GM19397 (cell line): ENCODE results near the gene TTC38.

Source experiments
- ATAC-seq: cut with Tn5 transposase; IDR thresholded peaks from one replicate; pipeline ENCODE4 v1.9.1; 2021; ENCODE audit warnings: mild to moderate bottlenecking, moderate library complexity; ENCODE audit not compliant: unreplicated experiment

TTC38 gene

DNA sequence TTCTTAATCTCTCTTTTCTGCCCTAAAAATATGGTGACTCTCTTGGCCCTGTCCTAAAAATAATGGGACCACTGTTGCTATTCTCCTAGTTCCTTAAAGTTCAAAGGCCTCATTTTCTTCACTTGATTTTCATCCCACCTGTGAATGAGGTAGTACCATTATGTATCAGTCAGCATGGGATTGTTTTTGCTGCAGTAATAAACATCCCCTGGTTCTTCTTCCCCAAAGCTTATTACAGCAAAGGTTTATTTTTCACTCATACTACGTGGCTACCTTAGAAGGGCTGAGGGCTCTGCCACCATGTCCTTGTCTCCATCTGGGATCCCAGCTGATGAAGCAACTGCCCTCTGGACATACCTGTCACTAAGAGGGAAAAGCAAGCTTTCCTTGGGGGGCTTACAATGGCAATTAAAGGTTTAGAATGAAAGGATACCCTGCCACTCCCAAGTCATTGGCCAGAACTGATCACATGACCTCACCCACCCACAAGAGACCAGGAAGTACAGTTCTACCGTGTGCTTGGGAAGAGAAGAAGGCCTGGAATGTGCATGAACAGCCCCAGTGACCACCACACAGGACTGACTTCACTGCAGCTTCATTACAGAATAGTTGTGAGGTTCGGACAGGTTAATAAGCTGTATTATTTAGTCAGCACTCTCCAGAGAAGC, 7.8 kb downstream of the TTC38 start:
- no peak for ATAC-seq

DNA sequence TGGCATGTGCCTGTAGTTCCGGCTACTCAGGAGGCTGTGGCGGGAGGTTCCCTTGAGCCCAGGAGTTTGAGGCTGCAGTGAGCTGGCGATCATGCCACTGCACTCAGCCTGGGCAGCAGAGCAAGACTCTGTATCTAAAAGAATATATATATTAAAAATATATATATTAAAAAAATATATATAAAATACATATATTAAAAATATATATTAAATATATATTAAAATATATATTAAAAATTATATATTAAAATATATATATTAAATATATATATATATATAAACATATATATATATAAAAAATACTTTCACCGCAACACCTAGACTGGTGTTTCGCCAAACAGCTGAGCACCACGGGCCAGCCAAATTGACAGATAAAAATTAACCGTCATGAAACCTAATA, 8.8 kb downstream of the TTC38 start:
- ATAC-seq = no peak

DNA sequence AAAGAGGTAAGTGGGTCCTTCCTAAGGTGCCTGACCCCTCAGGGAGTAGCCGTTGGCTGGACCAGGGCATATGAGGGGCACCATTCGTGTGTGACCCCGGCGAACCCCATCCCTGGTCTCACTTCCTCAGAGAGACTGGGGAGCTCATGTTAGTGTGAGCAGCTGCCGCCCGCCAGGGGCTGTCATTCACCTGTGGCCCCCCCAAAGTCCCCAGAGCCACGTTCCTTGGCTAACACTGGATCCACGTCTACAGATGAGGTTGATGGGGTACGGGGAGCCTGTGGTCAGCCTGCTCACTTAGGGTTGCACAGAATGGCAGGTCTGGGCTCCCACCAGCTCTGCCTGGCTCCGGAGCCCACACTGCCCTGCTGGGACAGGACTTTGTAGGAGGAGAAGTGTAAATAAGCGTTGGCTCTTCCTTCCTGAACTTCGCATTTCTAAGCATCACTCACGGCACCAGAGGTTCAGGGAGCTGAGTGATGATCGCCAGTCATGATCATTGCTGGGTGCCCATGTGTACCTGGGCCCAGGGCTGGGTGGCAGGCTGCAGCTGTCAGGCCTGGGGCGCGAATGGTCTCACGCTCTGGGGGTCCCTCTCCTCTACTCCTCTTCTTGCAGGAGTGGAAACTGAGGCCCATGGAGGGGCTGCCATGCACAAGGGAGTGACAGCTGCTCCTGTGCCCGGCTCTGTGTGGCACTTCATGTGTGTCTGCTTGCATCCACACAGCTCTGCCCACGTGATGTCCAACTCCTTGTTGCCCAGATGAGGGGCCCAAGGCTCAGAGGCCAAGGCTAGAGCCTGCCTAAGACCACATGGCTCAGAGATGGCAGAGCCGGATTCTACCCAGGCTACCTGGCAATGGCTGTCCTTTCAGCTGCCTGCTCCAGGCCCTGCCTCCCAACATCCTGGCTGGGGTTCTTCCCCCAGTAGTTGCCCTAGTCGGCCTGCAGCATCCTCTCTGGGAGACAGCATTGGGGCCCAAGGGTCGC, 11.1 kb downstream of the TTC38 start:
- ATAC-seq = no peak

GRCh38 chr22:46280063-46280817, 12.4 kb downstream of the TTC38 start:
- no peak for ATAC-seq

DNA sequence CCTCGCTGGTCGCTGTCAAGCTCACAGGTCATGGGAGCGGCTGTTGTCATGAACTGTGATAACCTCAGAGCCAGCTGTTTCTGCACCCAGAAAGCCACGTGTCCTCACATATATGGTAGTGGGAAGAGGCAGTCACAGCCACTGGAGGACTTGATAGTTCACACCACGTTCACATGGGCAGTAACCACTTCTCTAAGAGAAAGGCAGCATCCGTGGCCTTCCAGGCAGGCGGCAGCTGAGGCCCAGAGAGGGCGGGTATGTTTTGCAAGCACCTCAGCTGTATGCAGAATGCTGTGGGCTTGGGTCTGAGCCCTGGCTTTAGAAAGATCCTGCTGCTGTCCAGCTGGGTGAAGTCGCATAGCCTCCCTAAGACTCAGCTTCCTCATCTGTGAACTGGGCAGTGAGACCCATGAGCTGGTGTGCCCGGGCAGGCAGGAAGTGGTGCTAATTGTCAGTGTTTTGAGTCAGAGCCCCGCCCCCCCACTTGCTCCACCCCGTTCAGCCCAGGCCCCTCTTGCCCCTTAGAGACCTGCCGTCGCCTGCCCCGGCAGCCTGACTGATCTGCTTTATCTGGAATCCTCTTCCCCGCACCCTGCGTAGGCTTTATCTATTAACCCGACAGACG, 13.3 kb downstream of the TTC38 start:
- ATAC-seq = no peak

DNA sequence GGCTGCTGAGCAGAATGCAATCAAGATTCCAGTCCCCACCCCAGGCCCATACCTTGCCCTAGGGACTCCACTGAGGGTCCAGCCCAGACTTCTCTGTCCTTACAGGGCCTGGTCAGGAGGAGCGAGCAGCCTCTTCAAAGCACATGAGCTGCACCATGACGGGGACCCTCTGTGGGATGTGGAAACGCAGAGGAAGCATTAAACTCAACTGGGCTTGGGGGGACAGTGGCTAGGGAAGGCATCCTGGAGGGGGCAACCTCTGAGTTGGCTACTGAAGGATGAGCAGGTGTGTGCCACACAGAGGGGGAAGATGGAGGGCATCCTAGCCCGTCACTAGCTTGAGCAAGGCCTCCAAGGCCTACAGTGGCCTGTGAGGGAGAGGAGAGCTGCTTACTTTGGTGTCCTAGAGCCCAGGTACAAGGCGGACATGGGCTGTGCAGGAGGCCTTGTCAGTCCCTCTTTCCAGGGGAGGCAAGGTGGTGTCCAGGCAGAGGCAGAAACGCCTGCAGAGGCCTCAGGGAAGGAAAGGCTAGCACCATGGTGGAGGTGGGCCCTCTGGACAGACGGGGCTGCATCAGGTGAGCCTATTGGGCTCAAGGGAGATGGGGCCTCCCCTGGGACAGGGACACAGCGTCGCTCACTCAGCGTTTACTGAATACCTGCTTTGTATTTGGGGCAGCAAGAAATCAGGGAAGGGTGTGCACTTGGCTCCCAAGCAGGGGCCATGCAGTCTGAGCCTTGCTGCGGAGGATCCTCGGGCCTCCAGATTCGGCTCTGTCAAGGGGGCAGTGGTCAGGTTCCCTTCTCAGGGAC, 14.3 kb downstream of the TTC38 start:
- ATAC-seq = no peak

DNA sequence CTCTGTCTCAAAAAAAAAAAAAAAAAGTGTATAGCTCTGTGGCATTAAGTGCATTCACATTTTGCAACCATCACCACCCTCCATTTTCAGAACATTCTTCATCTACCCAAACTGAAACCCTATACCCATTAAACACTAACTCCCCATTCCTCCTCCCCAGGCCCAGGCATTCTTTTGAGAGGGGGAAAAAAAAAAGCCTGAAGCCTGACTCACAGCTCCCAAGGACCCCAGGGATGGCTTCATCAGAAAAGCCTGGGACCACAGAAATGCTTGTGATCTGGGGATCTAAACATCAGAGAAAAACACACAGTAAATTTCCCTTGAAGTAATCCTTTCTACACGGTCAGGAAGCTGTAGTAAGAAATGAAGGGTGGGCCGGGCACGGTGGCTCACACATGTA, 18.2 kb downstream of the TTC38 start:
- ATAC-seq = no peak

- no peak for ATAC-seq
Observed at GRCh38 chr22:46286941-46287872, 19.4 kb downstream of the TTC38 start.

DNA sequence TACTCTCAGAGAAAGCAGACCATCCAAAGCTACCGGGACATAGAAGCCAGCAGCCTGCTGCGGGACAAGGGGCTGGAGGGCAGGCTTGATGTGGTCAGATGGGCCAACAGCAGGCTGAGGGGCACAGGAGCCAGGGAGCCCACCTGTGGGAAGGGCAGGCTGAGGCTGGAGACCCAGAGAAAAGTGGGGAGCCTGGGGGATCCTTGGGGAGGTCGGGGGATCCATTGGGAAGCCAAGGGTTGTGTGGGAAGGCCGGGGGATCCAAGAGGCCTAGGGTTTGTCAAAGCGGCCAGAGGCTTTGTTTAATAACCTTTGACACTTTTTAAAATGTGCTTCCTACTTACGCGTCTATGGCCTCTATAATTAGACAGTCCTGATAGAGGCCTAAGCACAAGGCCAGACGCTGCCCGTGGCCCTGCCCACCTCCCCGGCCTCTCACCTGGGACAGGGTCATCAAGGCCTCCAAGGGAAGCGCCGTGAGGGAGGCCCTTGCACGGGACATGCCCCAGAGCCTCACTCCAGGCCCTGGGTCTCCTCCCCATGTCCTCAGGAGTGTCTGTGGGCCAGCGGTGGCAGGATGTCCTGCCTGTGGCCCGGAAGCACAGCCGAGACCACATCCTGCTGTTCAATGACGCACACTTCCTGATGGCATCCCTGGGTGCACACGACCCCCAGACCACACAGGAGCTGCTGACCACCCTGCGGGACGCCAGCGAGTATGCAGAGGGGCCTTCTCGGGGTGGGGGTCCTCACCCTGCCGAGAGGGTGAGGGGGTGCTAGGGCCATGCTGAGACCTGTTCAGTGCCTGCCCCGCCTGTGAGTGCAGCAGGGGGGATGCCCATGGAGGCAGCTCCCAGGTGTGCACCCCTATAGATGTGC, 20.3 kb downstream of the TTC38 start:
- ATAC-seq = peak; percentile 79

DNA sequence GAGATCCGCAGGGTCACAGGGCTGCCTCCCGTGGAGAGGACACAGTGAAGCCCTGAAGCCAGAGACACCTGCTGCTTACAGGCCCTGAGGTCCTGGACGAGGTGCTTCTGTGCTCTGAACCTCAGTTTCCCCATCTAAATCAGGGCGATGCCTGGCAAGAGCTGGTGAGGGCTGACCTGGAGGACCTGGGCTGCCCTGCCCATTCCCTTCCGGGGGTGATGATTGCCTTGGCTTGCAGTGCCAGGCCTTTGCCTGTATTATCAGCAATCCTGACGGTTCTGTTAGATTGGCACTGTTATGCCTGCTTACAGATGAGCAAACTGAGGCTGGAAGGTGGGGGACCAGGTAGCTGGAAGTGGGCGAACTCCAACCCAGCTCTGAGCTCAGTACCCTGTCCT, 21.0 kb downstream of the TTC38 start:
- ATAC-seq = no peak

DNA sequence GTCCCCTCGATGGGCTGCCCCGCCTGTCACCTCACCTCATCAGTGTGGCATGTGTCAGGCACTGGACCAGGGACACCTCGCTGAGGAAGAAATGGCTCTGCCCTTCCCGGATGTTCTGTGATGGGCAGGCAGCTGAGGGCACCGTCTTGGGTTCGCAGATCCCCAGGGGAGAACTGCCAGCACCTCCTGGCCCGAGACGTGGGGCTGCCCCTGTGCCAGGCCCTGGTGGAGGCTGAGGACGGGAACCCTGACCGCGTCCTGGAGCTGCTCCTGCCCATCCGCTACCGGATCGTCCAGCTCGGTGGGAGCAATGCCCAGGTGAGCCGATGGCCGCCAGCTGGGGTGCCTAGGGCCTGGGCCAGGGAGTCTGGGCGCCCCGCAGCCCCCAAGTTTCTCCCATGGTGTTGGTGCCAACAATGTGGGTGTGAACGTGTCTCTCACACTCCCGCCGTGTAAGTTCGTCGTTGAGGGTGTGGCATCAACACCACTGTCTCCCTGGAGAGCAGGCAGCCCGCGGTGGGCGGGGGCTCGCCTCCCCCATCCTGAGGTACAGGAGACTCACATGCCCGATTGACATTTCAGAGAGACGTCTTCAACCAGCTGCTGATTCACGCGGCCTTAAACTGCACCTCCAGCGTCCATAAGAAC, 21.6 kb downstream of the TTC38 start:
- ATAC-seq = no peak

GRCh38 chr22:46290121-46290842, 22.5 kb downstream of the TTC38 start:
- no peak for ATAC-seq

DNA sequence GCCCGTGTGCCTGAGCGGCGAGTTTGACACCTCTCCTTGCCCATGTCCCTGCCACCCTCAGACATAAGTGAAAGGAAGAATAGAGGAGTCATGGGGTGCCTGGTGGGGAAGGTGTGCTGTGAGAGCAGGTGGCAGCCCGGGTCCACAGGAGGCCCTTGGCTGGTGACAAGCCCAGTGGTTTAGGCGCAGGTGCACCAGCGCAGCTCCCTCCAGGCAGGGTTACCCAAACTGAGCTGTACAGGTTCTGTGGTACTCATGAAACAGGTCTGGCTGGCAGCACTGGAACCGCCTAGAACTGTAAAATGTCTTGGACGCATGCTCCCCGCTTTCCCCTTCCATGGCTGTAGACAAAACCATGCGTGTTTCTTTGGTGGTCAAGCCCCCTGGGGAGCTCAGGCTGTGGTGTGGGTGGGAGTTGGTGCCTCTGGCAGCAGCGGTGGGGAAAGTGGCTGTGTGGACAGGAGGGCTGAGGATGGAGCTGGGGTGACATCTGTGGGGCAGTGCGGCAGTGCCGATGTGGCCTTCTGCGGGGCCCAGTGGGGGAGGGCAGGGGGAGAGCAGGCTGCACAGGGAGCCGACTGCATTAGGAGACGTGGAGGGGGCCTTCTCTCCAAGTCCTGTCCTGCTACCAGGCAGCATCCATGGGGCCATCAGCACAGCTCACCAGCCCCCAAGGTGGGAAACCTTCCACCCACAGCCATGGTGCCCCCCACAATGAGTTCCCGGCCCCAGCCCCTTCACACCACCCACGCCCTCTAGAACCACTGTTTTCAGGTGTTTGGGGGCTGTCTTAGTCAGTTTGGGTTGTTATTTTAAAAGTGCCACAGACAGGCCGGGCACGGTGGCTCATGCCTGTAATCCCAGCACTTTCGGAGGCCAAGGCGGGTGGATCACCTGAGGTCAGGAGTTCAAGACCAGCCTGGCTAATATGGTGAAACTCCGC, 23.3 kb downstream of the TTC38 start:
- ATAC-seq = no peak

DNA sequence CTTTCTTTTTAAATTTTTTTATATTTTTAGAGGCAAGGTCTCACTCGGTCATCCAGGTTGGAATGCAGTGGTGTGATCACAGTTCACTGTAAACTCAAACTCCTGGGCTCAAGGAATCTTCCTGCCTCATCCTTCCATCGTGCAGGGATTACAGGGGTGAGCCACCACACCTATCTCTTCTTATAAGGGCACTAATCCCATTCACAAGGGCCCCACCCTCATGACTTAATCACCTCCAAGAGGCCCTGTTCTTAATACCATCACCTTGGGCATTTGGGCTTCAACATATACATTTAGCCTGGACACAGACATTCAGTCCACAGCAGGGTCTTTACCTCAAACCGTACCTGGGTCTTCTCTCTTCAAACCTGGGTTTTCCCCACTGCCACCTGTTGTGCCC, 24.4 kb downstream of the TTC38 start:
- no peak for ATAC-seq

GRCh38 chr22:46292732-46293131, 24.9 kb downstream of the TTC38 start:
- no peak for ATAC-seq
